Measurements from ENCODE around the gene KIAA2012.

DNA sequence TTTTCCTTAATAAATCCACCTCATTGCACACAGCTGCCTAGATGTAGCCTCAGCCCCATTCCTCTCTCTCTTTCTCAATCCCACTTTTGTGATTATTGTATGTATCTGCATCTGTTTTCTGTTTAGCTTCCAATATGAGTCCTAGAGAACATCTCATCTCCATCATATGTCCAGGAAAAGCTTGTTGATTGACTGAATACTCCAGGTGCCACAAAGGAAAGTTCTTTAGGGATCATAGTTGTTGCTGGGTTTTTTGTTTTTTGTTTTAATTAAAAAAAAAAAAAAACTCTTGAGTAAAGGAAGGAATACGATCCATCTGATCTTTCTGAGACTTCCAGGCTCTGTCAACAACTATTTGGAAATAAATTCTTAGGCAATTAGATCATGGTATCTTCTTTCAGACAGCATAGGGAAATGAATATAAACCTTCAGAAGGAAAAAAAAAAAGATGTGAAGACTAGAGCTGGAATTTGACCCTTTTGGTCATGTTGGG, 42.5 kb downstream of the KIAA2012 start:
- TF ChIP-seq CTCF (IDR thresholded peaks at IDR 0.05) (no peak), POLR2A (IDR thresholded peaks at IDR 0.05) (no peak), POLR2AphosphoS5 (IDR thresholded peaks at IDR 0.05) (no peak)

Data from prostate gland (tissue), 2 donors.